ENCODE measurements around the gene PLXNB3. TPM values are rescaled to one million over a fixed set of nuclear protein-coding genes. Genes with fewer than 3 reads are reported as not detected.
A peak's percentile ranks its signal among the peaks of the same experiment; 100 is the strongest.

The PLXNB3 gene
- total and polyA plus RNA-seq, 2 of the 13 experiments (the other 11 are each of a cell fraction or from before 2014, with no cell fraction given): 3.0 to 6.9 TPM

- no peak for TF ChIP-seq CENPT (CRISPR knock-in tag; IDR thresholded peaks at IDR 0.05; ENCODE audit: low read depth)
- TF ChIP-seq AHDC1 (CRISPR knock-in tag; IDR thresholded peaks at IDR 0.05; ENCODE audit: borderline replicate concordance): no peak
- TF ChIP-seq ZFP36L2 (CRISPR knock-in tag; IDR thresholded peaks at IDR 0.05): no peak
- no peak for TF ChIP-seq TRAFD1 (CRISPR knock-in tag; IDR thresholded peaks at IDR 0.05; ENCODE audit: borderline replicate concordance)
- TF ChIP-seq DMAP1 (CRISPR knock-in tag; IDR thresholded peaks at IDR 0.05): peak; percentile 77
- TF ChIP-seq ZNF253 (CRISPR knock-in tag; IDR thresholded peaks at IDR 0.05; ENCODE audit: borderline replicate concordance): no peak
- no peak for TF ChIP-seq SKI (IDR thresholded peaks at IDR 0.05; ENCODE audit: partially characterized antibody)
- TF ChIP-seq DNMT3B (CRISPR knock-in tag; conservative IDR thresholded peaks at IDR 0.05): no peak
- no peak for TF ChIP-seq TBP (CRISPR knock-in tag; IDR thresholded peaks at IDR 0.05)
- TF ChIP-seq FOXK1 (CRISPR knock-in tag; IDR thresholded peaks at IDR 0.05; ENCODE audit: borderline replicate concordance, low read depth): 0 out of 2 replicates have a peak, but pooled peaks have one; percentile 35
- no peak for TF ChIP-seq TRIM22 (IDR thresholded peaks at IDR 0.05)
- TF ChIP-seq ZNF33A (CRISPR knock-in tag; IDR thresholded peaks at IDR 0.05; ENCODE audit: borderline replicate concordance): no peak
- no peak for TF ChIP-seq SOX13 (IDR thresholded peaks at IDR 0.05)
- TF ChIP-seq SOX13 (CRISPR knock-in tag; conservative IDR thresholded peaks at IDR 0.05 in 1 of 2, IDR thresholded peaks at IDR 0.05 in 1 of 2): no peak
- no peak; the same call in 1 of the 2 replicates for TF ChIP-seq RXRB (CRISPR knock-in tag; IDR thresholded peaks at IDR 0.05; ENCODE audit: borderline replicate concordance)
- no peak for TF ChIP-seq PHB2 (IDR thresholded peaks at IDR 0.05; ENCODE audit: partially characterized antibody)
- TF ChIP-seq ATM (IDR thresholded peaks at IDR 0.05; ENCODE audit: borderline replicate concordance): no peak
- TF ChIP-seq PBX3 (CRISPR knock-in tag; IDR thresholded peaks at IDR 0.05; ENCODE audit: borderline replicate concordance): no peak
Measured at GRCh38 chrX:153794018-153794896, 30.2 kb downstream of the PLXNB3 start, which contains the start of the genes IDH3G and SSR4 (continued).

All from HepG2 (cell line).